ENCODE data around the gene DNAH8.

The DNAH8 gene

GRCh38 chr6:39017547-39017880 is 302.4 kb downstream of the DNAH8 start:
- no peak for TF ChIP-seq CTCF (IDR thresholded peaks at IDR 0.05; ENCODE audit: extremely low read depth, insufficient read depth, missing control alignments)
- in situ Hi-C loops (cut with MboI; ENCODE audit: low pct_unique_long_range_greater_than_20kb, low sequenced_read_pairs, unreplicated experiment) = no loop called here
- no peak for DNase-seq (ENCODE audit: low spot score)

- in situ Hi-C loops (cut with MboI; ENCODE audit: low pct_unique_long_range_greater_than_20kb, low sequenced_read_pairs, unreplicated experiment) = no loop called here
- TF ChIP-seq CTCF (IDR thresholded peaks at IDR 0.05; ENCODE audit: extremely low read depth, insufficient read depth, missing control alignments) = no peak
- DNase-seq (ENCODE audit: low spot score) = no peak
Observed at GRCh38 chr6:39018103-39018502, 303.0 kb downstream of the DNAH8 start.

GRCh38 chr6:39020136-39020535 is 305.0 kb downstream of the DNAH8 start:
- no peak for TF ChIP-seq CTCF (IDR thresholded peaks at IDR 0.05; ENCODE audit: extremely low read depth, insufficient read depth, missing control alignments)
- in situ Hi-C loops (cut with MboI; ENCODE audit: low pct_unique_long_range_greater_than_20kb, low sequenced_read_pairs, unreplicated experiment) = no loop called here

GRCh38 chr6:39021041-39021440 is 305.9 kb downstream of the DNAH8 start:
- DNase-seq (ENCODE audit: low spot score) = no peak
- in situ Hi-C loops (cut with MboI; ENCODE audit: low pct_unique_long_range_greater_than_20kb, low sequenced_read_pairs, unreplicated experiment) = no loop called here
- no peak for TF ChIP-seq CTCF (IDR thresholded peaks at IDR 0.05; ENCODE audit: extremely low read depth, insufficient read depth, missing control alignments)

More at GRCh38 chr6:39020136-39020535, 305.0 kb downstream of the DNAH8 start:
- no peak for DNase-seq (ENCODE audit: low spot score)

- TF ChIP-seq CTCF (IDR thresholded peaks at IDR 0.05; ENCODE audit: extremely low read depth, insufficient read depth, missing control alignments) = no peak
- in situ Hi-C loops (cut with MboI; ENCODE audit: low pct_unique_long_range_greater_than_20kb, low sequenced_read_pairs, unreplicated experiment) = no loop called here
- DNase-seq (ENCODE audit: low spot score) = no peak
Observed at GRCh38 chr6:39021779-39022178, 306.7 kb downstream of the DNAH8 start.

- in situ Hi-C loops (cut with MboI; ENCODE audit: low pct_unique_long_range_greater_than_20kb, low sequenced_read_pairs, unreplicated experiment) = no loop called here
- TF ChIP-seq CTCF (IDR thresholded peaks at IDR 0.05; ENCODE audit: extremely low read depth, insufficient read depth, missing control alignments) = no peak
- DNase-seq (ENCODE audit: low spot score) = no peak
Observed at GRCh38 chr6:39026175-39026574, 311.1 kb downstream of the DNAH8 start.
